Measurements from ENCODE around the gene SPSB4. TPM values are rescaled to one million over a fixed set of nuclear protein-coding genes. Genes with fewer than 3 reads are reported as not detected.

Gene SPSB4
- total RNA-seq, 1 donor from 2014 or later = 0.98 TPM

DNA sequence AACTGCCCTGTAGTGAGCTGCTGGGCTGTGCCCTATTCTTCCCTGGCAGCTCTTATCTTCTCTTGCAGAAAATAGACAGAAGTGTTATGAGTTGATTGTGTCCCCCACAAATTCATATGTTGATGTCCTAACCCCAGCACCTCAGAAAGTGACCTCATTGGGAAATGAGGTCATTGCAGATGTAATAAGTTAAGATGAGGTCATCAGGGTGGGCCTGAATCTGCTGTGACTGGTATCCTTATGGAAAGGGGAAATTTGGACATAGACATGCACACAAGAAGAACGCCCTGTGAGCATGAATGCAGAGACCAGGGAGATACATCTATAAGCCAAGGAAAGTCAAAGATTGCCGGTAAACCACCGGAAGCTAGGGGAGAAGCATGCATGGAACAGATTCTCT is 49.0 kb downstream of the SPSB4 start:
- no peak for TF ChIP-seq POLR2AphosphoS5 (IDR thresholded peaks at IDR 0.05; ENCODE audit: insufficient read depth in 1 of 2, low read depth in 1 of 2)
- TF ChIP-seq POLR2A (IDR thresholded peaks at IDR 0.05) = no peak
- TF ChIP-seq, protein P1, sequence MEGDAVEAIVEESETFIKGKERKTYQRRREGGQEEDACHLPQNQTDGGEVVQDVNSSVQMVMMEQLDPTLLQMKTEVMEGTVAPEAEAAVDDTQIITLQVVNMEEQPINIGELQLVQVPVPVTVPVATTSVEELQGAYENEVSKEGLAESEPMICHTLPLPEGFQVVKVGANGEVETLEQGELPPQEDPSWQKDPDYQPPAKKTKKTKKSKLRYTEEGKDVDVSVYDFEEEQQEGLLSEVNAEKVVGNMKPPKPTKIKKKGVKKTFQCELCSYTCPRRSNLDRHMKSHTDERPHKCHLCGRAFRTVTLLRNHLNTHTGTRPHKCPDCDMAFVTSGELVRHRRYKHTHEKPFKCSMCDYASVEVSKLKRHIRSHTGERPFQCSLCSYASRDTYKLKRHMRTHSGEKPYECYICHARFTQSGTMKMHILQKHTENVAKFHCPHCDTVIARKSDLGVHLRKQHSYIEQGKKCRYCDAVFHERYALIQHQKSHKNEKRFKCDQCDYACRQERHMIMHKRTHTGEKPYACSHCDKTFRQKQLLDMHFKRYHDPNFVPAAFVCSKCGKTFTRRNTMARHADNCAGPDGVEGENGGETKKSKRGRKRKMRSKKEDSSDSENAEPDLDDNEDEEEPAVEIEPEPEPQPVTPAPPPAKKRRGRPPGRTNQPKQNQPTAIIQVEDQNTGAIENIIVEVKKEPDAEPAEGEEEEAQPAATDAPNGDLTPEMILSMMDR (IDR thresholded peaks at IDR 0.05) = no peak
- H3K27ac ChIP-seq = no peak overlapping the region
- no peaks in the 10 kb centered on the region for H3K36me3 ChIP-seq
- intact Hi-C loops (cut with DNase I) = loop anchor here (10.0 kb wide), 1 partner anchor 85 kb away; no protein-coding TSS in a partner anchor
- H3K4me1 ChIP-seq = no peaks in the 10 kb centered on the region
- DNase-seq (ENCODE audit: extremely low spot score in 2 of 2) = no peak
- no peak overlapping the region for H3K4me3 ChIP-seq
- no peaks in the 10 kb centered on the region for H3K9me3 ChIP-seq
- no peaks in the 10 kb centered on the region for H3K27me3 ChIP-seq

DNA sequence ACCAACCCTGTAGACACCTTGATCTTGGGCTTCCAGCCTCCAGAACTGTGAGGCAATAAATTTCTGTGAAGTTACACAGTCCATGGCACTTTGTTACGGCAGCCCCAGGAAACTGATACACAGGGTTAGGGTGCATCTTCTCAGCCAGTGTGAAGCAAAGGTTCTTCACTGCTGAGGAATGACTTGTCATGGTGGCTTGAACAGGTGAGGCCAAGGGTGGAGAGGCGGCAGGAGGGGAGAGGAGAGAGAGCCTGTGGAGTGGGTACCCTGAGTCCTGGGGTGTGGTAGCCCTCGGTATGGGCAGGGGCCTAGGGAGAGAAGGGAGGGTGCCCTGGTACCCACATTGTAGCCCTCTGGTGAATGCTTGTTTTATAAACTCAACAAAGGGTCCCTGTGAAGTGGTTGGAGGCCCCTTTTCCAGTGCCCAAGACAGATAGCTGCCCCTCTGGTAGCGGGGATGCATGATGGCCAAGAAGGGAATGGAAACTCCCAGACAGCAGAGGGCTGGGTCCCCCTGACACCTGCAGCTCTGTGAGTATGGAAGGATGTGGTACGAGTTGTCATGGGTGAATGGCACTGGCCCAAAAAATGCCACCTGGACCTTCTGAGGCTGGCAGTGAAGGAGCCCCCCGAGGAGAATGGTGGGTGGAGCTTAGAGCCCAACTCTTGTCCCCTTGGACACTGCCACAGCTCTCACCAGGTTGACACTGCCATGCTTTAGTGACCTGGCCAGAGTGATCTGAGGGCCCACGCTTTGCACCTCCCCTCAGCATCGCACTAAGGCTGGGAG is 49.6 kb downstream of the SPSB4 start:
- TF ChIP-seq, protein P1 (IDR thresholded peaks at IDR 0.05) = no peak
- no peak for TF ChIP-seq POLR2A (IDR thresholded peaks at IDR 0.05)
- no peak for TF ChIP-seq POLR2AphosphoS5 (IDR thresholded peaks at IDR 0.05; ENCODE audit: insufficient read depth in 1 of 2, low read depth in 1 of 2)
- intact Hi-C loops (cut with DNase I) = loop anchor here (10.0 kb wide), 1 partner anchor 84 kb away; no protein-coding TSS in a partner anchor
- no peak overlapping the region for H3K27ac ChIP-seq
- no peaks in the 10 kb centered on the region for H3K4me1 ChIP-seq
- no peaks in the 10 kb centered on the region for H3K36me3 ChIP-seq
- H3K9me3 ChIP-seq = no peaks in the 10 kb centered on the region
- no peak for DNase-seq (ENCODE audit: extremely low spot score in 2 of 2)
- no peak overlapping the region for H3K4me3 ChIP-seq
- H3K27me3 ChIP-seq = no peaks in the 10 kb centered on the region

DNA sequence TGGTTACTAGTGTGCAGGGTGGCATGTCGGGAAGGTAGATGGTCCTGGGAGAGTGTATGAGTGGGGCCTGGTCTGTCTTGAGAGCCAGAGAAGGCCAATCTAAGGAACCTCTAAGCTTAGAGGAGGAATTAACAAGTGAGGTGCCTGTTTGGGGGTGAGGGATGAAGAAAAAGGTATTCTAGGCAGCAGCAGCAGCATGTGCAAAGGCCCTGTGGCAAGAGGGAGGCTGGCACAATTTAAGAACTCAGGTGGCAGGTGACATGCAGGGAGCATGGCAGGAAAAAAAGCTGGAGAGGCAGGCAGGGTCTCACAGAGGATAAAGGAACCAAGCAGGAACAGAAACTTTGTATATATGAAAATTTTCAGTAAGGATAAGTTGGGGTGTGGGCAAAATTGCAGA is 51.2 kb downstream of the SPSB4 start:
- H3K4me1 ChIP-seq = no peaks in the 10 kb centered on the region
- DNase-seq (ENCODE audit: extremely low spot score in 2 of 2) = no peak
- H3K27ac ChIP-seq = no peak overlapping the region
- intact Hi-C loops (cut with DNase I) = loop anchor here (10.0 kb wide), 1 partner anchor 82 kb away; no protein-coding TSS in a partner anchor
- TF ChIP-seq POLR2A (IDR thresholded peaks at IDR 0.05) (no peak), POLR2AphosphoS5 (IDR thresholded peaks at IDR 0.05; ENCODE audit: insufficient read depth in 1 of 2, low read depth in 1 of 2) (no peak)
- TF ChIP-seq, protein P1 (IDR thresholded peaks at IDR 0.05) = no peak
- no peaks in the 10 kb centered on the region for H3K36me3 ChIP-seq
- no peaks in the 10 kb centered on the region for H3K9me3 ChIP-seq
- H3K4me3 ChIP-seq = no peak overlapping the region
- H3K27me3 ChIP-seq = no peaks in the 10 kb centered on the region

DNA sequence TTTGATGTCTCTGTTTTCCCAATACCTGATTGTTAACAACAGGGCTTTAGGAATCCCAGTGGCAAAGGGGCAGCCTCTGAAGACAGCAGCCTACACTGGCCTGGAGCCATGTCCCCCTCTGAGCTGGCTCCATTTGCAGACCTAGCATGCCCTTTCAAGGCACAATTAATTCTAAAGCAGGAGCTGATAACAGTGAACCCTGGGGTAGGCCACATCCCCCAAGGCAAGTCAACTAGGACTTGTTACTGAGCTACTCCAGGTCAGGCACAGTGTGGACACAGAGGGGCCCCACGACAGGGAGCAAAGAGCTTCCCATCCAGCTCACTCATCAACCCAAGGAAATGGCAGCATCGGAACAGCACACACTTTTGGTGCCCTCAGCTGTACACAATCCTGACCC is 51.9 kb downstream of the SPSB4 start:
- intact Hi-C loops (cut with DNase I) = loop anchor here (10.0 kb wide), 1 partner anchor 82 kb away; no protein-coding TSS in a partner anchor
- H3K27me3 ChIP-seq = no peaks in the 10 kb centered on the region
- H3K36me3 ChIP-seq = no peaks in the 10 kb centered on the region
- no peaks in the 10 kb centered on the region for H3K4me1 ChIP-seq
- H3K9me3 ChIP-seq = no peaks in the 10 kb centered on the region
- H3K27ac ChIP-seq = no peak overlapping the region
- no peak for DNase-seq (ENCODE audit: extremely low spot score in 2 of 2)
- no peak overlapping the region for H3K4me3 ChIP-seq
- TF ChIP-seq, protein P1 (IDR thresholded peaks at IDR 0.05) = no peak
- TF ChIP-seq POLR2A (IDR thresholded peaks at IDR 0.05) = no peak
- no peak for TF ChIP-seq POLR2AphosphoS5 (IDR thresholded peaks at IDR 0.05; ENCODE audit: insufficient read depth in 1 of 2, low read depth in 1 of 2)

DNA sequence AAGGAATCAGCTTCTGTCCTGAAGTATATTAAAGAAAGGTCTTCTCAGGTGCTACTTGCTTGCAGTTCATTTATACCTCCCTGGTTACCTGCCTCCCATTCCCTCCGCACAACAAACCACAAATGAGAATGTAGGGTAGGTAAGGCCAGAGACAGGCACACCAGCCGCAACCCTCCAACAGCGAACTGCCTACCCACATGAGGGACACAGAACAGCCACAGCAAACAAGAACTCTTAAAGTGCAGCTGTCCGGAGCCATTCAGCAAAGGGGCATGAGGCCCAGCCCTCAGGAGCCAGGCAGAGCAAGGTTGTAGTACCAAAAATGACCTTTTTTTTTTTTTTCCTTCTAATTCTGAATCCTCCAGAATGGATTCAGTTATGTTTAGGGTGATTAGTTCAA is 52.4 kb downstream of the SPSB4 start:
- no peak for DNase-seq (ENCODE audit: extremely low spot score in 2 of 2)
- Histone ChIP-seq H3K9me3 (no peaks in the 10 kb centered on the region), H3K4me3 (no peak overlapping the region), H3K4me1 (no peaks in the 10 kb centered on the region), H3K36me3 (no peaks in the 10 kb centered on the region), H3K27me3 (no peaks in the 10 kb centered on the region), H3K27ac (no peak overlapping the region)
- TF ChIP-seq POLR2A (IDR thresholded peaks at IDR 0.05) = no peak
- TF ChIP-seq, protein P1 (IDR thresholded peaks at IDR 0.05) = no peak
- no peak for TF ChIP-seq POLR2AphosphoS5 (IDR thresholded peaks at IDR 0.05; ENCODE audit: insufficient read depth in 1 of 2, low read depth in 1 of 2)
- intact Hi-C loops (cut with DNase I) = loop anchor here (10.0 kb wide), 1 partner anchor 81 kb away; no protein-coding TSS in a partner anchor

Data from vagina (tissue), 2 donors.